T1000 (cell line): ENCODE data around the gene COQ8B.
"Not testable (repeated sequence)": the region's sequence is repeated elsewhere in the genome, so short reads cannot be mapped to it uniquely, and the experiment has no call there.

ENCODE experiments used
- DNase-seq: peaks from one replicate; lab custom pipeline; 2025; ENCODE audit warnings: mixed read lengths; lab: John Stamatoyannopoulos, UW

Gene COQ8B

DNA sequence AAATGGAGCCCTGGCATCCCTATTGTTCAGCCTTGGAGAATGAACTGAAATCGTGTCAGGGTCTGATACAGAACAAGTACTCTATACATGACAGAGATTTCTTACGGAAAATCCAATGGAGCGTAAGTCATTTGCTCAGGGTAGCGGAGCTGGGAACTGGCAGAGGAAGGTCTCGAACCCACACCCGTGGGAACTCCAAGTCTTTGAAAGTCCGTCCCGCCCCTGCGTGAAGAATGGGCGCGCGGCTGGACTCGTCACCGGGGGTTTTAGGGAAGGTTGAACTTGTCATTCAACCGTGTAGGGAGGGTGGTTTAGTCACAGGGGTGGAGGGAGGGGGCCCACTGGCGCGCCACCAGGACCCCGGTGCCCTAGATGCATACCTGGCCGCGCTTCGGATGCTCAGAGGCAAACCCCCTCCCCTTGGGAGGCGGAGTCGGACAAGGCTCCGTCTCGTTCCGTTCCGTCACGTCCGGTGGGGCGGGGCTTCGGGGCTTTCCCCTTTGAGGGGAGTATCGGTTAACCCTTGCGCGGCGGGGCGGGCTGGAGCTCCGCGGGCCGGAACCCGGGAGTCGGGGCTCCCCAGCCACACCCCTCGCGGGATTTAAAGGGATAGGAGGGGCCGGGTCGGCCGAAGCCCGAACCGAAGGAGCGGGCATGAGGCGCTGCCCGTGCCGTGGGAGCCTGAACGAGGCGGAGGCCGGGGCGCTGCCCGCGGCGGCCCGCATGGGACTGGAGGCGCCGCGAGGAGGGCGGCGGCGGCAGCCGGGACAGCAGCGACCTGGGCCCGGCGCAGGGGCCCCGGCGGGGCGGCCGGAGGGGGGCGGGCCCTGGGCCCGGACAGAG is at the start of gene COQ8B, which contains the start of gene ITPKC:
Gene COQ8B, minus strand, starts transcription at position 405 of the 843 bp plus-strand sequence. CDS start 2,254 bp downstream, outside the sequence.
Gene ITPKC, plus strand, starts transcription at position 631 of the 843 bp plus-strand sequence. Its CDS starts 24 bp downstream, at position 655.
- DNase-seq = peak; percentile 93

DNA sequence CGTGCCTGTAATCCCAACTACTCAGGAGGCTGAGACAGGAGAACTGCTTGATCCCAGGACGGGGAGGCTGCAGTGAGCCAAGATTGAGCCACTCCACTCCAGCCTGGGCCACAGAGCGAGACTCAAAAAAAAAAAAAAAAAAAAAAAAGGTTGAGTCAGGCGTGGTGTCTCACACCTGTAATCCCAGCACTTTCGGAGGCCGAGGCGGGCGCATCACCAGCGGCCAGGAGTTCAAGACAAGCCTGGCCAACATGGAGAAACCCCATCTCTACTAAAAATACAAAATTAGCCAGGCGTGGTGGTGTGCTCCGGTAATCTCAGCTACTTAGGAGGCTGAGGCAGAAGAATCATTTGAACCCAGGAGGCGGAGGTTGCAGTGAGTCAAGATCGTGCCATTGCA is 49.7 kb upstream of the COQ8B start:
- DNase-seq = not testable (repeated sequence)

DNA sequence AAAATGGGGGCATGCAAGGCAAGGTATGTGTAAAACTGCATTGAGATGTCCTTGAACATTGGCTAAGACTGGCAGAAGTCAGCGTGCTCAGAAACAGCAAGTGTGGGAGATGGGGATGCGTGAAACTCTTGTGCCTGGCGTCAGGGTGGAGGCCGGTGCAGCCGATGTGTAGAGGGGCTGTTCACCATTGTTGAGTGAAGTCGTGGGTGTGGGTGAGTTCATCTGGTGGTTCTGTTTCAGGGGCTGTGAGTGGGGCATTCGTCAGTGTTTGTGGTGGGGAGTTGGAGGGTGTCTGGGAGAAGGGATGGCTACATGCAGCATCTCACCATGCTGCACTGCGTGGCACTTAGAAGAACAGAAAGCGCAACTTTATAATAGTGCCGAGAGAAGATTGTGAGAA is 47.3 kb upstream of the COQ8B start:
- DNase-seq = no peak

DNA sequence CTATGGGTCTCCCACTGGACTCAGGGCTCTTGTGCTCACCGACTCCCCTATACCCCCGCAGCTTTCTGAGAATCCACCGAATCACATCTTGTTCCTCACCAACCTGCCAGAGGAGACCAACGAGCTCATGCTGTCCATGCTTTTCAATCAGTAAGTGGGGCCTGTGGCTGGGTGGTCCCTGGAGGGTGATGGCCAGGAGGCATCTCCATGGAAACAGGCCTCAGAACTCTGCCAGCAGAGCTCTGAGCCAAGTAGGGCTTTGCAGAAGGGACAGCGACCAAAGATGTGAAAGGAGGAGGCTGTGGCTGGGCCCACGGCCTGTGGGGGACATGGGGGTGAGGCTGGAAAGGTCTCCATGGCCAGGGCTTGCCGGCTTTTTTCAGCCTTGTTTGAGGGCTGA is 46.8 kb upstream of the COQ8B start:
- DNase-seq = no peak

DNA sequence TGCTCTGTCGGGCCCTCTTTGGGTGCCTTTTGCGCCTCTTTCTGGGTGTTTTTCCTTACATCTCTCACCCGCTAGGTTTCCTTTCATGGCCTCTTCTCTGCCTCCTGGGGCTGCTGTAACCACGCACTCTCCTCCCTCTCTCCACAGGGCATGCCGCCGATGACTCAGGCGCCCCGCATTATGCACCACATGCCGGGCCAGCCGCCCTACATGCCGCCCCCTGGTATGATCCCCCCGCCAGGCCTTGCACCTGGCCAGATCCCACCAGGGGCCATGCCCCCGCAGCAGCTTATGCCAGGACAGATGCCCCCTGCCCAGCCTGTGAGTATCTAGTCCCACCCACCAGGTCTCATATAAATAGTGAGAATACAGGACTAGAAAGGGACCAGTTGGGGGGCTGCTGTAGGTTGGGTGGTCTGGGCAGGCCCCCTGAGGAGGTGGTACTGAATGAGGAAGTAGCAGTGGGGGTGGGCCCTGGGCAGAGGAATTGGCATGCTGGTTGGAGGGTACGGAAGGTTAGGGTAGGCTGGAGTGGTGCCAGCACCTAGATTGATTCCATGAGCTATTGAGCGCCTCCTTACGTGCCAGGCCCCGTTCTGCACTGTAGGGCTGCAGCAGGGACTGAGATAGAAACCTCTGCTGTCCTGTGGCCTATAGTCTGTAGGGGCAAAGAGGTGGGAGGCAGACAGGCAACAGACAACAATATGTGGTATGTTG is 46.2 kb upstream of the COQ8B start:
- no peak for DNase-seq

DNA sequence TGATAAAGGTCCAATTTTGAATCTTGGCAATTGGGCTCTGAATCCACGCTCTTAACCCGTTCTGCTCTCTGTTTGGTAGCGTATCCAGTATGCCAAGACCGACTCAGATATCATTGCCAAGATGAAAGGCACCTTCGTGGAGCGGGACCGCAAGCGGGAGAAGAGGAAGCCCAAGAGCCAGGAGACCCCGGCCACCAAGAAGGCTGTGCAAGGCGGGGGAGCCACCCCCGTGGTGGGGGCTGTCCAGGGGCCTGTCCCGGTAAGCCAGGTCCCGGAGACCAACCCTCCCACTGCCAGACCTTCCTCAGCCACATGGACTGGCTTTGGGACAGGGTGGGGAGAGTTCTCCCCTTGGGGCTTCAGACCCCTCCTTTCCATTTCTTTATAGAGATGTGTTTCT is 42.7 kb upstream of the COQ8B start:
- no peak for DNase-seq

DNA sequence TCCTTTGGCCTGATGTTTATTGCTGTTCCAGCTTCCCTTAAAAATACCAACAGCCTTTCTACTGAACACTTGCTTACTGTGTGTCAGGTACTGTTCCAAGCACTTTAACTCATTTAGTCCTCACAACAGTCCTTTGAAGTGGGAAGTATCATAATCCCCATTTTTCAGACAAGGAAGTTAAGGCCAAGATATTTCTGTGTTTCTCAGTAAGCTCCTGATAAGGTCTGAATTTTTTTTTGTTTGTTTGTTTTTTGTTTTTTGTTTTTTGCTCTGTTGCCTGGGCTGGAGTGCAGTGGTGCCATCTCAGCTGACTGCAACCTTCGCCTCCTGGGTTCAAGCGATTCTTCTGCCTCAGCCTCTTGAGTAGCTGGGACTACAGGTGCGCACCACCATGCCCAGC is 41.8 kb upstream of the COQ8B start:
- DNase-seq = no peak

DNA sequence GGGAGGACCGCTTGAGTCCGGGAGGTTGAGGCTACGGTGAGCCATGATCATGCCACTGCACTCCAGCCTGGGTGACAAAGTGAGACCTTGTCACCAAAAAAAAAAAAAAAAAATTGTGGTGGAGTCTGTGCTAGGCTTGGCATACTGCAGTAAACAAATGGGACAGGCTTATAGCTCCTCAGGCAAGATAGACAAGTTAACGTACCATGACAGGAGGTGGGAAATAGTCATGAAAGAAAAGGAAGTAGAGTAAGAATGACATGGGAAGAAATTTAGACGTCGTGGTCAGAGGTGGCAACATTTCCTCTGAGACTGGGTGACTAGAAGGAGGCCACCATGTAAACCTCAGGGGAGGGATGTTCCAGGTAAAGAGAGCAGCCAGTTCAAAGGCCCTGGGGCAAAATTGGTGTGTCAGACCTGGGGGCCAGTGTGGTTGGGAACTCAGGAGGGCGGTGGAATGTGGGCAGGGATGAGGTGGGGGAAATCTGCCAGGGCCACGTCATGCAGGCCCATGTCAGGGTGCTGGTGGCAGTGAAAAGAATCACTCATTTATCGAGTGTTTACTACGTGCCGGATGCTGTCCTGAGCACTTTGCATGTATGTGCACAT is 39.9 kb upstream of the COQ8B start:
- DNase-seq = no peak

DNA sequence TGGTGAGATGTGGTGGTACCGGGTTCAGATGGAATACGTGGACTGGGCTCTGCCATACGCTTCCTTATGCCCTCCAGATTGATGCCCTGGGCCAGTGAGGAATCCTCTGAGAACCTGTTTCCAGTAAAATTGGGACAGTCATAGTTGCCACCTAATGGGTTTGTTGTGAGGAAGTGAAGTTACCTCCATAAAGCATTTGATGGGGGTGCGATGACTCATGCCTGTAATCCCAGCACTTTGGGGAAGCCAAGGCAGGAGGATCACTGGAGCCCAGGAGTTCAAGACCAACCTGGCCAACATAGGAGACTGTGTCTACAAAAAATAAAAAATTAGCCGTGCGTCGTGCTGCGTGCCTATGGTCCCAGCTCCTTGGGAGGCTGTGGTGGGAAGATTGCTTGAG is 39.1 kb upstream of the COQ8B start:
- DNase-seq = no peak

DNA sequence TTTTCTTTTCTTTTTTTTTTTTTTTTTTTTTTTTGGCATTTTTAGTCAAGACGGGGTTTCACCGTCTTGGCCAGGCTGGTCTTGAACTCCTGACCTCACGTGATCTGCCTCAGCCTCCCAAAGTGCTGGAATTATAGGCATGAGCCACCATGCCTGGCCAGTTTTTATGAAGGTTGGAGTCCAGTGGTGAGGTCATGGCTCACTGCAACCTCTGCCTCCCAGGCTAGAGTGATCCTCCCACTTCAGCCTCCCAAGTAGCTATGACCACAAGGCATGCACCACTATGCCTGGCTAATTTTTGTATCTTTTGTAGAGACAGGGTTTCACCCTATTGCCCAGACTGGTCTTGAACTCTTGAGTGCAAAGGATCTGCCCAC is 38.5 kb upstream of the COQ8B start:
- no peak for DNase-seq

DNA sequence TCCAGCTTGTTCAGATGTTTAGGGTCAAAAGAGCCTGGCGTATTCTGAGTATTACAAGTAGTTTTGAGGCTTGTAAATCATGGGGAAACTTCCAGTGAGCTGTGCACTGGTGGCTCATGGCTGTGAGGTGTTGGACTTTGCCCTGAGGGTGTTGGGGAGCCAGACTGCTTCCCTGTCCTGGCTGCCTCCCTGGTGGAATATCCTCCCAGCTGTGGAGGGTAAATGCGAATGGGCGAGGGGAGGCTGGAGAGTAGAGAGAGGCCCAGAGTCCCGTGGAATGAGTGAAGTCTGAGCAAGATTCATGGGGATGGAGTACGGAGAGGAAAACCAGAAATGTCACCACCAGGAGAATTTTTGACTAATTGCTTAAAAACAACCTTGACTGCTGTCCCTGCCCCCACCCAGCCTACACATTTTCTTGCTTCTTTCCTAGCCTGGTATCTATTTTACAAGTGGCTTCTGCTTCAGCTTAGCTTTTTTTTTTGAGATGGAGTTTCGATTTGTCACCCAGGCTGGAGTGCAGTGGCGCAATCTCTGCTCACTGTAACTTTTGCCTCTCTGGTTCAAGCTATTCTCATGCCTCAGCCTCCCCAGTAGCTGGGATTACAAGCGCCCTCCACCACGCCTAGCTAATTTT is 38.0 kb upstream of the COQ8B start:
- DNase-seq = no peak

DNA sequence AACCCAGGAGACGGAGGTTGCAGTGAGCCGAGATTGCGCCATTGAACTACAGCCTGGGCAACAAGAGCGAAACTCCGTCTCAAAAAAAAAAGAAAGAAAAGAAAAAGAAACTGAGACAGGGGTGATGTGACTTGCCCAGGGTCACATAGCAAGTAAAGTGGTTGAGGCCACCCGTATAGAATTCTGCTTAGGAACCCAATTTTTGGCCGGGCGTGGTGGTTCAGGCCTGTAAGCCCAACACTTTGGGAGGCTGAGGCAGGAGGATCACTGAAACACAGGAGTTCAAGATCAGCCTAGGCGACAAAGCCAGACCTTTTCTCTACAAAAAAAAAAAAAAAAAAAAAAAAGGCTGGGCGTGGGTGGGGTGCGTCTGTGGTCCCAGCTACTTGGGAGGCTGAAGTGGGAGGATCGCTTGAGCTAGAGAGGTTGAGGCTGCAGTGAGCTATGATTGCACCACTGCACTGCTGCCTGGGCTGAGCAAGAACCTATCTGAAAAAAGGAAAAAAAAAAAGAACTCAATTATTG is 35.6 kb upstream of the COQ8B start:
- no peak for DNase-seq

DNA sequence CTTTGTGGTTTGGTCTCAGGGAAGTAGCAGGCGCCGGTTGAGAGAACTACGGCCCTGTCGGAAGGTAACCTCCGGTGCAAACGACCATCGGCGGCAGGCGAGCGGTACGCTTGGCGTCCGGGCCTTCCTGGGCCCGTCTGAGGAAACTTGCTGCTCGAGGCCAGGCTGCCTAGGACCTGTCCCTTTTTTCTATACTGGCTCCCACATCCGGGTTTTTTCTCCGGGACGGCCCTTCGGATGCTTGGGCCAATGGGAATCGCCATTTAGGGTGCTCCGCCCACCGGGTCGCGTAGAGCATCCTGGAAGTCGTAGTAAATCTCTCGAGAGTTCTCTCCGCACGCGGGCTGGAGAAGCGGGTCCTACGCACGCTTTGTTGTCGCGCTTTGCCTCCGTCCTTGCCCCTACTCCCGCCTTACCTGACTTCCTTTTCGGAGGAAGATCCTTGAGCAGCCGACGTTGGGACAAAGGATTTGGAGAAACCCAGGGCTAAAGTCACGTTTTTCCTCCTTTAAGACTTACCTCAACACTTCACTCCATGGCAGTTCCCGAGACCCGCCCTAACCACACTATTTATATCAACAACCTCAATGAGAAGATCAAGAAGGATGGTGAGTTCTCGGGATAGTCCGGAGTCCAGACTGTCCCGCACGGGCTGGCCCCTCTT is 34.3 kb upstream of the COQ8B start, which contains the start of gene SNRPA:
Gene SNRPA, plus strand, starts transcription at position 330 of the 664 bp plus-strand sequence. Its CDS starts 206 bp downstream, at position 536.
- peak; percentile 96 for DNase-seq

DNA sequence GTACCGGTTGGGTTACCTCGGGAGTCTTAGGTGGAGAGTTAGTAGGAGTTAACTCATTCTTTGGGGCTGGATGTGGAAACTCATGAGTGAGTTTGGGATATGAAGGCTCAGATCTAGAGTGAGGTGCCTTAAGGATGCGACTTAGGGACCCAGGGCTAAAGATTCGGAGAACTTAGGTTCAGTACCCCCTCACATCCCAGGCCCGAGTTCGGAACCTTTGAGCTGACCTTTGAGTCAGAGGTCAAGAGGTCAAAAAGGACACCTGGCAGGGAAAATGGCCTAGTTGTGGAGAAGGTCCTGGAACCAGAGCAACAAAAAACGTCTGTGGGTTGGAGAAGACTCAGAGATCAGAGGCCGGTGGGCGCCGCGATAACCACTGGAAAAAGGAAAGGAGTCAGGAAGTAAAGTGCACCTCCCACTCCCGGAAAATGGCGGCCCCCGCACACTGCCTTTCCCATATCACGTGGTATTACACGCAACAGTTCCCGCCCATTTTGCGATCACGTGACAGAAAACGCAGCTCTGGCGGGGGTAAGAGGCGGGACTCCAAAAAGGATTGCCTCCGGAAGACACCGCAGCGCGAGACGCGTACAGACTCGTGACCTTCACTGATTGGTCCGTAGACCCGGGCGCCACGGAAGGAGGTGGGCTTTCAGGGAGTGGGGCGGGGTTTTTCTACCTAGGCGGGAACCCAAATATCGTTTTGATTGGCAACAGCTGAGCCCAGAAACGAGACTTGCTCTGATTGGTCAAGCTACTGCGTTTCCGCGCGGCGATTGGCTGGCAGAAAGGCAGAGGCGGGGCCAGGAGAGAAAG is 33.6 kb upstream of the COQ8B start, which contains the start of gene ACTMAP:
Gene ACTMAP, minus strand, starts transcription at position 420 of the 816 bp plus-strand sequence. CDS start 674 bp downstream, outside the sequence.
- peak; percentile 98 for DNase-seq

DNA sequence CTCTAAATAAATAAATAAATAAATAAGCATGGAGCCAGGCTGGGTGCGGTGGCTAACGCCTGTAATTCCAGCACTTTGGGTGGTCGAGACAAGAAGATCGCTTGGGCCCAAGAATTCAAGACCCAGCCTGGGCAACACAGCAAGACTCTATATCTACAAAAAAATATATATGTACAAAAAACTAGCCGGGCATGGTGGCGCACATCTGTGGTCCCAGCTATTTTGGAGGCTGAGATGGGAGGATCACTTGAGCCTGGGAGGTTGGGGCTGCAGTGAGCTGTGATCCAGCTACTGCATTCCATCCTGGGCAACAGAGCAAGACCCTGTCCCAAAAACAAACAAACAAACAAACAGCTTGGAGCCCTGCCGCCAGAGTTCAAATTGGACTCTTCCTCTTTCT is 30.9 kb upstream of the COQ8B start:
- DNase-seq = no peak

DNA sequence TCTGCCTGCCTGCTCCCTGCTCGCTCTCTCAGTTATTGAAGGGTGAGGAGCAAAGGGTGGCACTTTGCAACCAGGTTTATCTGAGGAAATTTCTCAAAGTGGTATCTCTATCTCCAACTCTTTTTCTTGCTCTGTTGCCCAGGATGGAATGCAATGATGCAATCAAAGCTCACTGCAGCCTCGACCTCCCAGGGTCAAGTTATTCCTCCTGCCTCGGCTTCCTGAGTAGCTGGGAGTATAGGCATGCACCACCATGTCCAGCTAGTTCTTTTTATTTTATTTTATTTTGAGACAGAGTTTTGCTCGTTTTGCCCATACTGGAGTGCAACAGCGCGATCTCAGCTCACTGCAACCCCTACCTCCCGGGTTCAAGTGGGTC is 28.7 kb upstream of the COQ8B start:
- DNase-seq = no peak

DNA sequence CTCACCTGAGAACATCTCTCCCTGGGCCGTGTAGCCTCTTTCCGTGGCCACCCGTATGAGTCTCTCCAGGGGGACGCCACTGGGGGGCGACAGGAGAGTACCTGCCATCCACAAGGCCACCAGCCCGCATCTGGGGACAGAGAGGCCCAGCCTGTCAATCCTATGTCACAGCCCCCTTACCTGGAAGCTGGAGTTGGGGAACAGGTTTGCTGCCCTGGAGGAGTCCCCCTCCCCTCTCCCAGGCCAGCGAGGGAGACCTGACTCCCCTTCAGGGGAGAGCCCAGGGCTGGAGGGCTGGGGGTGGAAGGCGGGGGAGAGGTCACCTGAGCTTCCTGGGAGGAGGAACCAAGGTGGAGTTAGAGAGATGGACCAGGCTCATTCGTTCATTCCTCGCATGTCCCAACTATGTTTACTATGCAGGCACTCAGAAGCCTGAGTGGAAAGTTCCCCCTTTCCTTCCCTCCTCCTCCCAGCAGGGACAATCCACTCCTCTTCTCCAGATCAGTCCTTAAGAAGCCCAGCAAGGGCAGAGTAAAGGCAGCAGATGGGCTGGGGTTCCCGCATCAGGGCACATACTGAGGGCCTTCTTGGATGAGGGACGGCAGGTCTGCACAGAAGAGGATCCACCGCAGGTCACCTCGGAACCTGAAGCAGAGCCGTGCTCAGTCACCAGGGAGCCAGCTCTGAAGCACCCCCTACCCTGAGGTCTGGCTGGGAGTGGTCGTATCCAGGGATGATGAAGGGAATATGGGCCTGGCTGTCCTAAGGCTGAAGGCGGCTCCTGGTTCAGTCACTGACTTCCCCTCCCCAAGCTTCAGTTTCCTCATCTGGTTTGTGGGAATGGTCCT is 28.1 kb upstream of the COQ8B start:
- DNase-seq = no peak

DNA sequence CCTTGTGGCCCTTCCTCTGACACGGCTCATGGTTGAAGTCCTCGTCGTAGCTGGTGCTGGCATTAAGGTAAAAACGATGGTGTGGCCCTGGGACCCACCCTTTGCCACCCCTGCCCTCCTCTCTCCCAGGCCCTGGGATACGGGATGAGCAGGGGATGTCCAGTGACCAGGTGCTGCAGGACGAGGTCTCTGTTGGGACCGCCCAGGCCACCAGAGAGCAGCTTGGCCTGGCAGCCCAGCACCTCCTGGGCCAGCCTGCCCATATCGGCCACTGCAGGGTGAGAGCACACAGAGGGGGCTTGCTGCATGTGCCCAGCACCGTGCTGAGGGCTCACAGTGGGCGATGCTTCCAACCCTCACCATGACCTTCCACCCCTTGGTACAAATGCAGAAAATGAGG is 27.2 kb upstream of the COQ8B start:
- no peak for DNase-seq

DNA sequence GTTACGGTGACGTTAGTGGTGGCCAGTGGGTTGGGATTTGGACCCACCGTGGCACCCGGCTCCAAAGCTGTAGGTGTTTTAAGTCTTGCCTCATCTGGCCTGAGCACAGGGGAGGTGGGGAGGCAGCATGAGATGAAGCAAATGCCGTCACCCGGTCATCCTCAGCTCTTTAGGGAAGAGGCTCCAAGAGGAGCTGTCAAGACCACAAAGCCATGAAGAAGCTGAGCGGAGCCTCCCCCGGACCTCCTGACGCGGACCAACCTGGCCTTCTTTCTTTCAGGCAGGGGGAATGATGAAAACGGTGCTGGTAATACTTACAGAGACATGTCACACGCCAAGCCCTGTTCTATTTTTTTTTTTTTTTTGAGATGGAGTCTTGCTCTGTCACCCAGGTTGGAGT is 26.2 kb upstream of the COQ8B start:
- DNase-seq = no peak
